OCI-LY7 (cell line): ENCODE data around the gene CCDC9B. TPM values are rescaled to one million over a fixed set of nuclear protein-coding genes. Genes with fewer than 3 reads are reported as not detected.
A peak's percentile ranks its signal among the peaks of the same experiment; 100 is the strongest.

Experiments used
- BruUV-seq: library from RNA; stranded (reverse); fragments of 400-500 nt; replicated peaks from 2 replicates; lab custom pipeline; 2021; lab: Mats Ljungman, UMichigan
- CTCF ChIA-PET: fragments of 300-600 bp; sonication (Branson Sonifier 250); formaldehyde crosslinking; loops from one replicate; lab custom pipeline; 2022; ENCODE audit warnings: antibody characterized with exemption; ENCODE audit not compliant: unreplicated experiment; lab: Charles Lee
- POLR2A ChIA-PET: fragments of 300-600 bp; sonication (Branson Sonifier 250); formaldehyde crosslinking; loops from one replicate; lab custom pipeline; 2022; ENCODE audit warnings: antibody characterized with exemption; lab: Charles Lee
- DNase-seq: peaks from one replicate; pipeline ENCODE4 v3.0.0-alpha.2; 2015; ENCODE audit warnings: low spot score
- H2AFZ ChIP-seq: fragments of 200-600 bp; sonication (generic), shearing (Covaris generic); 2 replicates; pipeline ENCODE4 v1.6.1; 2014; ENCODE audit warnings: mild to moderate bottlenecking, antibody characterized with exemption, low read length, moderate library complexity
- H3K27ac ChIP-seq: fragments of 200-600 bp; sonication (generic); 2 replicates; pipeline ENCODE4 v1.5.1; 2014; ENCODE audit warnings: mixed run types, low read depth, mild to moderate bottlenecking, moderate library complexity, low read length, inconsistent platforms; ENCODE audit not compliant: poor library complexity, severe bottlenecking
- H3K36me3 ChIP-seq: fragments of 200-600 bp; sonication (generic); 2 replicates; pipeline ENCODE4 v1.6.1; 2014; ENCODE audit warnings: mild to moderate bottlenecking, antibody characterized with exemption, low read length, moderate library complexity, mixed read lengths; ENCODE audit not compliant: insufficient read depth
- H3K4me1 ChIP-seq: fragments of 200-600 bp; sonication (generic); 2 replicates; pipeline ENCODE4 v1.5.1; 2014; ENCODE audit warnings: mild to moderate bottlenecking, low read length; ENCODE audit not compliant: insufficient read depth, poor library complexity, severe bottlenecking
- H3K4me2 ChIP-seq: fragments of 200-600 bp; sonication (generic); 2 replicates; pipeline ENCODE4 v1.6.1; 2014; ENCODE audit warnings: mild to moderate bottlenecking, low read length
- H3K4me3 ChIP-seq: fragments of 200-600 bp; sonication (generic); 2 replicates; pipeline ENCODE4 v1.5.1; 2014; ENCODE audit warnings: mild to moderate bottlenecking, low read depth, low read length; ENCODE audit not compliant: poor library complexity, severe bottlenecking
- H3K79me2 ChIP-seq: fragments of 200-600 bp; sonication (generic); 2 replicates; pipeline ENCODE4 v1.6.1; 2016; ENCODE audit warnings: low read depth, mild to moderate bottlenecking, low read length, moderate library complexity, mixed read lengths; ENCODE audit not compliant: insufficient read depth
- H3K9me2 ChIP-seq: fragments of 200-600 bp; sonication (generic); 2 replicates; pipeline ENCODE4 v1.6.1; 2016; ENCODE audit warnings: mild to moderate bottlenecking, low read length, mixed read lengths; ENCODE audit not compliant: insufficient read depth
- H3K9me3 ChIP-seq: fragments of 200-600 bp; sonication (generic); 2 replicates; pipeline ENCODE4 v1.6.1; 2014; ENCODE audit warnings: mild to moderate bottlenecking, mixed run types, low read length, mixed read lengths
- H4K20me1 ChIP-seq: fragments of 200-600 bp; sonication (generic); 2 replicates; pipeline ENCODE4 v1.6.1; 2014; ENCODE audit warnings: mild to moderate bottlenecking, antibody characterized with exemption, low read length, moderate library complexity, mixed read lengths; ENCODE audit not compliant: insufficient read depth
- EZH2phosphoT487 ChIP-seq: fragments of 200-600 bp; sonication (generic); IDR thresholded peaks from 2 replicates; pipeline ENCODE4 v1.6.1; 2018; ENCODE audit warnings: low read depth, borderline replicate concordance, mild to moderate bottlenecking, mixed run types, antibody characterized with exemption, low read length, moderate library complexity, mixed read lengths
- intact Hi-C: fragments of 100-400 bp; cut with micrococcal nuclease; formaldehyde crosslinking; loops from one replicate; pipeline ENCODE4 v1.10.0; 2022; ENCODE audit not compliant: unreplicated experiment
- total RNA-seq, 2 experiments: library from RNA; depleted of rRNA in 1 of 2; stranded (reverse); fragments of >200 nt in 1 of 2; shearing (Covaris generic) in 1 of 2; gene quantifications; 2 replicates each; pipeline ENCODE4 v1.2.3, GENCODE V29; 2014 to 2022
- TF ChIP-seq, protein P1 (sequence below): fragments of 200-600 bp; sonication (generic); conservative IDR thresholded peaks from 2 replicates; pipeline ENCODE4 v1.5.1; 2014; ENCODE audit warnings: mild to moderate bottlenecking, antibody characterized with exemption, low read length, moderate library complexity, mixed read lengths

The CCDC9B gene
- total RNA-seq, 2 experiments from 2014 or later: 1.4 TPM; not detected in 1

GRCh38 chr15:40309344-40309862, 31.3 kb downstream of the CCDC9B start:
- Histone ChIP-seq H2AFZ (no peak overlapping the region), H3K9me3 (no peaks in the 10 kb centered on the region), H3K4me2 (no peak overlapping the region), H3K4me3 (no peak overlapping the region), H3K36me3 (no peaks in the 10 kb centered on the region), H3K79me2 (no peaks in the 10 kb centered on the region), H3K9me2 (no peaks in the 10 kb centered on the region), H3K4me1 (no peaks in the 10 kb centered on the region), H3K27ac (no peak overlapping the region), H4K20me1 (no peaks in the 10 kb centered on the region)
- intact Hi-C loops: no loop called here
- CTCF ChIA-PET: interaction anchor here (0.5 to 1.1 kb wide), 2 partner anchors 29 to 30 kb away, joined by 3 read pairs; no protein-coding TSS in a partner anchor
- POLR2A ChIA-PET: interaction anchor here (0.7 to 1.3 kb wide), 2 partner anchors 15 to 23 kb away, joined by 3 to 4 read pairs; no protein-coding TSS in a partner anchor
- BruUV-seq: no TSS peak
- no peak for TF ChIP-seq EZH2phosphoT487
- TF ChIP-seq, protein P1, sequence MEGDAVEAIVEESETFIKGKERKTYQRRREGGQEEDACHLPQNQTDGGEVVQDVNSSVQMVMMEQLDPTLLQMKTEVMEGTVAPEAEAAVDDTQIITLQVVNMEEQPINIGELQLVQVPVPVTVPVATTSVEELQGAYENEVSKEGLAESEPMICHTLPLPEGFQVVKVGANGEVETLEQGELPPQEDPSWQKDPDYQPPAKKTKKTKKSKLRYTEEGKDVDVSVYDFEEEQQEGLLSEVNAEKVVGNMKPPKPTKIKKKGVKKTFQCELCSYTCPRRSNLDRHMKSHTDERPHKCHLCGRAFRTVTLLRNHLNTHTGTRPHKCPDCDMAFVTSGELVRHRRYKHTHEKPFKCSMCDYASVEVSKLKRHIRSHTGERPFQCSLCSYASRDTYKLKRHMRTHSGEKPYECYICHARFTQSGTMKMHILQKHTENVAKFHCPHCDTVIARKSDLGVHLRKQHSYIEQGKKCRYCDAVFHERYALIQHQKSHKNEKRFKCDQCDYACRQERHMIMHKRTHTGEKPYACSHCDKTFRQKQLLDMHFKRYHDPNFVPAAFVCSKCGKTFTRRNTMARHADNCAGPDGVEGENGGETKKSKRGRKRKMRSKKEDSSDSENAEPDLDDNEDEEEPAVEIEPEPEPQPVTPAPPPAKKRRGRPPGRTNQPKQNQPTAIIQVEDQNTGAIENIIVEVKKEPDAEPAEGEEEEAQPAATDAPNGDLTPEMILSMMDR: no peak
- DNase-seq: no peak

DNA sequence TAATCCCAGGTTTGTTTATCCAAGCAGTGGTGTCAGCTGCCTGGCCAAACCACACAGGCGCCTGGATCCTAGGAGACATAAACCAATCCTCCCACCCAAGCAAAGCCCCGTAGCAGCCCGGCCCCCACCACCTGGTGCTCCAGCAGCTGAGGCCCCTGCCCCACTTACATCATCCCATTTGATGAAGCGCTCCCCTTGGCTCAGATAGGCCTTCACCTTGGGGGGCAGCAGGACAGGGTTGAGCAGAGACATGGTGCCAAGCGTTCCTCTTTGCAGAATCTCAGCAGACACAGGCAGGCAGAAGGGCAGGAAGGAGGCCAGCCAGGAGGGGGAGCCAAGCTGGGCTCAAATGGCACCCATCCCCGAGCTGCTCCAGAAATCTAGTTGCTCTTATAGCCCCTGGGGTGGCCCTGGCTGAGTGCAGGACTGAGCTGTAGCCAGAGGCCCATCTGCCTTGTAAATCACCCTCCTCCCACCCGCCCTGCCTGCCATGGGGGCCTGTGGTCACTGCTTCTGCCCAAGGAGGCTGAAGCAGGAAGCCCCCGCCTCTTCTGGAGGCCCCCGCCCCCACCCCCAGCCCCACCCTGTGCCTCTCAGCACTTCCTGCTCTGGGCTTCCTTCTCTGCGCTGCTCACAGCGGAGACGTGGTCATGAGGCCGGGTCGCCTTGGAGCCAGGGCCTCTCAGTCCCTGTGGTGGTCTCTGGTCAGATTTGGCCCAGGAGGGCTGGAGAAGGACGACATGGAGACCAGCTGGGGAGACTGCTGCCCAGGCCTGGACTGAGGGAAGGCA, 33.1 kb downstream of the CCDC9B start, which contains the start of gene PLCB2:
Gene PLCB2, minus strand, starts transcription at position 515 of the 791 bp plus-strand sequence. Its CDS starts 263 bp downstream, at position 252.
- POLR2A ChIA-PET: interaction anchor here (1.0 to 1.4 kb wide), 3 partner anchors 12 to 200 kb away, joined by 3 to 4 read pairs (median 3); no protein-coding TSS in a partner anchor
- BruUV-seq: no TSS peak
- H3K27ac ChIP-seq: no peak within 1 kb of the TSS
- H3K4me2 ChIP-seq: peak within 1 kb of the TSS; percentile 24; the same call in 1 of the 2 replicates
- no peaks in the 10 kb centered on the region for H3K4me1 ChIP-seq
- no peaks in the 10 kb centered on the region for H3K79me2 ChIP-seq
- H3K36me3 ChIP-seq: no peaks in the 10 kb centered on the region
- intact Hi-C loops: no loop called here
- no peak within 1 kb of the TSS for H2AFZ ChIP-seq
- no peak within 1 kb of the TSS for H3K4me3 ChIP-seq
- TF ChIP-seq, protein P1: peak; percentile 41; the same call in 1 of the 2 replicates
- TF ChIP-seq EZH2phosphoT487: no peak
- CTCF ChIA-PET: interaction anchor here (1.0 kb wide), 1 partner anchor 30 kb away, joined by 4 read pairs; no protein-coding TSS in a partner anchor
- no peaks in the 10 kb centered on the region for H3K9me3 ChIP-seq
- peak; percentile 18 for DNase-seq
- no peaks in the 10 kb centered on the region for H4K20me1 ChIP-seq
- H3K9me2 ChIP-seq: no peaks in the 10 kb centered on the region
